GM12801 (cell line): ENCODE data around the gene LIN37.

Experiments used
- CTCF ChIP-seq: IDR thresholded peaks from one replicate; pipeline ENCODE4 v1.5.1; 2011; ENCODE audit warnings: control low read depth; ENCODE audit not compliant: insufficient read length; ENCODE audit errors: extremely low read depth

LIN37 gene

GRCh38 chr19:35757231-35757748, 8.9 kb downstream of the LIN37 start:
- no peak for TF ChIP-seq CTCF

GRCh38 chr19:35757749-35758608, 9.6 kb downstream of the LIN37 start, which contains the start of gene PROSER3:
Gene PROSER3 (plus strand): TSS chr19:35758176. CDS start chr19:35758216, 40 bp downstream.
- TF ChIP-seq CTCF: no peak

GRCh38 chr19:35759697-35760096, 11.3 kb downstream of the LIN37 start:
- no peak for TF ChIP-seq CTCF

GRCh38 chr19:35760711-35761349, 12.5 kb downstream of the LIN37 start:
- TF ChIP-seq CTCF: no peak

GRCh38 chr19:35764432-35765315, 16.3 kb downstream of the LIN37 start:
- TF ChIP-seq CTCF: no peak

- TF ChIP-seq CTCF: no peak
These were observed 18.3 kb downstream of the LIN37 start for GRCh38 chr19:35766571-35767104.
